B cell (primary cell): ENCODE data around the gene KRTAP21-3. TPM values are rescaled to one million over a fixed set of nuclear protein-coding genes. Genes with fewer than 3 reads are reported as not detected.

Experiments
- ATAC-seq: fragments of 200-7000 bp; cut with Tn5 transposase; one replicate; pipeline ENCODE4 v1.10.0; 2021; ENCODE audit warnings: low read depth, mild to moderate bottlenecking, moderate number of reproducible peaks, moderate library complexity
- CTCF ChIA-PET: fragments of 350-600 bp; sonication (Branson Sonifier 250); formaldehyde crosslinking; loops from one replicate; lab custom pipeline; 2021; ENCODE audit warnings: antibody characterized with exemption, inconsistent platforms; lab: Charles Lee
- POLR2A ChIA-PET: fragments of 350-600 bp; sonication (Branson Sonifier 250); formaldehyde crosslinking; loops from one replicate; lab custom pipeline; 2021; ENCODE audit warnings: antibody characterized with exemption; lab: Charles Lee
- DNase-seq: peaks from one replicate; pipeline ENCODE4 v3.0.0; 2013
- H2AFZ ChIP-seq: 2 replicates; pipeline ENCODE4 v1.6.1; 2012; ENCODE audit warnings: mild to moderate bottlenecking, low read depth, low read length; ENCODE audit not compliant: insufficient read depth, poor library complexity, severe bottlenecking
- H3K27ac ChIP-seq, 2 donors: 1 replicate in 1 of 2; 2 replicates in 1 of 2; pipeline ENCODE4 v1.5.1; 2012 to 2013; ENCODE audit warnings: low read length in 2 of 2, mild to moderate bottlenecking in 2 of 2, moderate library complexity in 1 of 2
- H3K27me3 ChIP-seq, 4 experiments: fragments of 200-600 bp in 1 of 4; sonication (generic) in 1 of 4; replicated peaks in 1 of 4; 1 replicate in 2 of 4; 2 replicates in 2 of 4; pipeline versions ENCODE4 v1.6.1 to v1.7.0; 2013 to 2016; ENCODE audit warnings: low read length in 3 of 4, mild to moderate bottlenecking in 2 of 4, mixed read lengths in 1 of 4, moderate library complexity in 1 of 4; ENCODE audit not compliant: insufficient read depth in 4 of 4, control insufficient read depth in 3 of 4; ENCODE audit errors: control extremely low read depth in 1 of 4
- H3K36me3 ChIP-seq, 2 experiments: replicated peaks in 1 of 2; 1 replicate in 1 of 2; 2 replicates in 1 of 2; pipeline versions ENCODE4 v1.6.1 to v1.7.1; 2013; ENCODE audit warnings: low read length in 1 of 2; ENCODE audit not compliant: insufficient read depth in 2 of 2, control insufficient read depth in 1 of 2; ENCODE audit errors: control extremely low read depth in 1 of 2, extremely low read depth in 1 of 2
- H3K4me1 ChIP-seq, 2 donors: fragments of 200-600 bp in 1 of 2; sonication (generic) in 1 of 2; 1 replicate in 1 of 2; 2 replicates in 1 of 2; pipeline versions ENCODE4 v1.5.1 to v1.6.1; 2013 to 2017; ENCODE audit warnings: low read length in 2 of 2; ENCODE audit not compliant: control insufficient read depth in 2 of 2, insufficient read depth in 2 of 2
- H3K4me2 ChIP-seq: replicated peaks from 2 replicates; pipeline ENCODE3; 2012; ENCODE audit warnings: mild to moderate bottlenecking, low read depth, low read length; ENCODE audit not compliant: poor library complexity, severe bottlenecking
- H3K4me3 ChIP-seq, 5 experiments: fragments of 200-600 bp in 1 of 5; sonication (generic) in 1 of 5; 1 replicate in 3 of 5; 2 replicates in 2 of 5; pipeline versions ENCODE4 v1.5.1 to v1.7.0; 2011 to 2016; ENCODE audit warnings: low read length in 4 of 5, mild to moderate bottlenecking in 4 of 5, low read depth in 2 of 5, control low read depth in 1 of 5, moderate library complexity in 1 of 5; ENCODE audit not compliant: insufficient read depth in 1 of 5; ENCODE audit errors: control extremely low read depth in 1 of 5, extremely low read depth in 1 of 5
- H3K79me2 ChIP-seq: fragments of 200-600 bp; sonication (generic); one replicate; pipeline ENCODE4 v1.6.0; 2016; ENCODE audit warnings: low read length; ENCODE audit not compliant: control insufficient read depth, insufficient read depth
- H3K9ac ChIP-seq: fragments of 200-600 bp; sonication (generic); 2 replicates; pipeline ENCODE4 v1.6.1; 2017; ENCODE audit warnings: mild to moderate bottlenecking, low read length, moderate library complexity
- H3K9me3 ChIP-seq, 3 donors: one replicate each; pipeline versions ENCODE4 v1.6.1 to v1.7.1; 2013; ENCODE audit warnings: low read length in 2 of 3; ENCODE audit not compliant: control insufficient read depth in 2 of 3, insufficient read depth in 1 of 3; ENCODE audit errors: control extremely low read depth in 1 of 3
- H4K20me1 ChIP-seq: 2 replicates; pipeline ENCODE4 v1.6.0; 2012; ENCODE audit warnings: mild to moderate bottlenecking, low read length; ENCODE audit not compliant: insufficient read depth, control insufficient read depth, poor library complexity, severe bottlenecking
- H3K27ac Mint-ChIP-seq: one replicate; pipeline ENCODE4 v1.8.0; 2021; ENCODE audit warnings: mixed read lengths
- H3K27me3 Mint-ChIP-seq: one replicate; pipeline ENCODE4 v1.8.0; 2021; ENCODE audit warnings: mixed read lengths
- H3K4me1 Mint-ChIP-seq: one replicate; pipeline ENCODE4 v1.8.0; 2021; ENCODE audit warnings: mixed read lengths
- H3K4me3 Mint-ChIP-seq: one replicate; pipeline ENCODE4 v1.8.0; 2021; ENCODE audit warnings: mixed read lengths
- H3K9me3 Mint-ChIP-seq: one replicate; pipeline ENCODE4 v1.8.0; 2022; ENCODE audit warnings: mixed read lengths; ENCODE audit not compliant: insufficient read depth
- CTCF ChIP-seq: fragments of 200-600 bp; IDR thresholded peaks from one replicate; pipeline ENCODE4 v1.8.0; 2022; ENCODE audit warnings: antibody characterized with exemption, mild to moderate bottlenecking
- EZH2 ChIP-seq: IDR thresholded peaks from 2 replicates; pipeline ENCODE4 v1.6.1; 2012; ENCODE audit warnings: borderline replicate concordance, low read depth, mild to moderate bottlenecking, moderate library complexity, low read length; ENCODE audit not compliant: insufficient read depth, poor library complexity, severe bottlenecking
- WGBS: methylation state at CpG from one replicate; pipeline ENCODE4 v1.1.5; 2013; ENCODE audit warnings: missing lambda C conversion rate; ENCODE audit not compliant: insufficient coverage; 5-methylcytosine and 5-hydroxymethylcytosine counted together
- intact Hi-C: fragments of 100-400 bp; cut with micrococcal nuclease; formaldehyde crosslinking; loops from one replicate; pipeline ENCODE4 v1.10.0; 2022
- polyA plus RNA-seq: library from polyadenylated mRNA; depleted of rRNA; stranded (reverse); fragments of >200 nt; gene quantifications from 2 replicates; pipeline ENCODE4 v1.2.3, GENCODE V29; 2012
- total RNA-seq, 2 donors: library from RNA; stranded (reverse); fragments of 120-200 nt in 1 of 2; gene quantifications; 1 replicate in 1 of 2; 2 replicates in 1 of 2; pipeline versions ENCODE4 v1.2.3 to v1.2.4, GENCODE V29; 2013 to 2022

Gene KRTAP21-3
- total and polyA plus RNA-seq, 2 donors (not counting 1 experiment from before 2014, with no cell fraction given): not detected

- CTCF ChIA-PET: no interaction called here
- POLR2A ChIA-PET: no interaction called here
- no peaks in the 10 kb centered on the region for H3K79me2 ChIP-seq
- H3K4me1 ChIP-seq: no peaks in the 10 kb centered on the region
- peaks cover 0 to 7% (median 2%) of the 10 kb centered on the region in 3 donors for H3K9me3 ChIP-seq
- ATAC-seq: no peak
- H3K9ac ChIP-seq: no peak overlapping the region
- no peaks in the 10 kb centered on the region for H3K27me3 ChIP-seq
- H3K4me3 ChIP-seq: no peak overlapping the region
- H3K36me3 ChIP-seq: no peaks in the 10 kb centered on the region
- TF ChIP-seq CTCF (no peak), EZH2 (no peak)
- H2AFZ ChIP-seq: no peak overlapping the region
- H3K4me3 Mint-ChIP-seq: no peak overlapping the region
- no peaks in the 10 kb centered on the region for H4K20me1 ChIP-seq
- H3K9me3 Mint-ChIP-seq: no peaks in the 10 kb centered on the region
- no peak overlapping the region for H3K27ac Mint-ChIP-seq
- H3K27ac ChIP-seq: no peak overlapping the region
- no peak overlapping the region for H3K4me2 ChIP-seq
- intact Hi-C loops: no loop called here
- 69% methylated on average over 7 of the region's 7 CpGs for WGBS
- no peaks in the 10 kb centered on the region for H3K4me1 Mint-ChIP-seq
- no peak for DNase-seq
- H3K27me3 Mint-ChIP-seq: no peaks in the 10 kb centered on the region
These were observed 28.8 kb downstream of the KRTAP21-3 start for GRCh38 chr21:30689822-30690221.

- DNase-seq (no peak), ATAC-seq (no peak)
- Histone ChIP-seq H3K27ac (no peak overlapping the region), H3K27me3 (no peaks in the 10 kb centered on the region), H4K20me1 (no peaks in the 10 kb centered on the region), H3K4me1 (no peaks in the 10 kb centered on the region), H3K9ac (no peak overlapping the region), H3K36me3 (no peaks in the 10 kb centered on the region), H3K4me3 (no peak overlapping the region), H3K9me3 (peaks cover 0 to 13% (median 2%) of the 10 kb centered on the region in 3 donors), H2AFZ (no peak overlapping the region), H3K79me2 (no peaks in the 10 kb centered on the region), H3K4me2 (no peak overlapping the region)
- ChIA-PET POLR2A (no interaction called here), CTCF (no interaction called here)
- 88% methylated on average over 4 of the region's 6 CpGs for WGBS
- H3K27ac Mint-ChIP-seq: no peak overlapping the region
- peaks cover 3% of the 10 kb centered on the region for H3K9me3 Mint-ChIP-seq
- H3K4me3 Mint-ChIP-seq: no peak overlapping the region
- intact Hi-C loops: no loop called here
- no peaks in the 10 kb centered on the region for H3K27me3 Mint-ChIP-seq
- no peaks in the 10 kb centered on the region for H3K4me1 Mint-ChIP-seq
- TF ChIP-seq CTCF: no peak
- TF ChIP-seq EZH2: no peak
These were observed 34.1 kb downstream of the KRTAP21-3 start for GRCh38 chr21:30684506-30684905.
